ENCODE data around the gene ATP8B3.
A peak's percentile ranks its signal among the peaks of the same experiment; 100 is the strongest.

The ATP8B3 gene

GRCh38 chr19:1813192-1814182 is 1.4 kb upstream of the ATP8B3 start:
- H3K27ac ChIP-seq, result no peak overlapping the region

DNA sequence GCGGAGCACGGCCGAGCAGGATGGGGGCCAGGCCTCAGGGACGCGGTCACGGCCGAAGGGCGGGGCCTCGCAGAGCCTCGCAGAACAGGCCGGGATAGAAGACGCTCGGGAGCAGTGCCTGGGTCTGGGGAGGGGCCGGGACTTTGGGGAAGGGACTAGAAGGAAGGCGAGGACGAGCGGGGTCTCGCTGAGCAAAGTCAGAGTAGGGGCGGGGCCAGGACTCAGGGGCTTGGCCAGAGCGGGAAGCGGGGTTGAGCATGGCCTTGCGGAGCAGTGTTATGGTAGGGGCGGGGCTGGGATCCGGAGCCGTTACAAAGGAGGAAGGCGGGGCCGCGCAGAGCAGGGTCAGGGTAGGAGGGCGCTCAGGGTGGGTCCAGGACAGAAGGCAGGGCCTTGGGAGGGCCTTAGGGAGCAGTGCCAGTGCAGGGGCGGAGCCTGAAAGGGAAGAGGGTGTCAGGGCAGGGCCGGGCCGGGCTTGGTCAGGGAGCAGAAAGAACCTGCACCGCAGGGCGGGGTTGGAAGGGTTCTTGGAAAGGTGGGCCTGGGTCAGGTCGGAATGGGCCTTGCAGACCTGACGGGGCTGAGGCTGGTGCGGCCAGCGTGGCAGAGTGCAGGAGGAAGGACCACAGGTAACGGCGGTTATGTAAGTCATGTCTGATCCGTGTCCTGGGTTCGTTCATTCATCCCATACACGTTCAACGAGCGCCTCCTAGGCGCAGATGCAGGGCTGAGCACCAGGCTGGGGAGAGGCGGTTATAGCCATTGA is 533 bp upstream of the ATP8B3 start:
- no peaks in the 10 kb centered on the region for H3K27me3 ChIP-seq (replicated peaks)
- TF ChIP-seq, protein P1, sequence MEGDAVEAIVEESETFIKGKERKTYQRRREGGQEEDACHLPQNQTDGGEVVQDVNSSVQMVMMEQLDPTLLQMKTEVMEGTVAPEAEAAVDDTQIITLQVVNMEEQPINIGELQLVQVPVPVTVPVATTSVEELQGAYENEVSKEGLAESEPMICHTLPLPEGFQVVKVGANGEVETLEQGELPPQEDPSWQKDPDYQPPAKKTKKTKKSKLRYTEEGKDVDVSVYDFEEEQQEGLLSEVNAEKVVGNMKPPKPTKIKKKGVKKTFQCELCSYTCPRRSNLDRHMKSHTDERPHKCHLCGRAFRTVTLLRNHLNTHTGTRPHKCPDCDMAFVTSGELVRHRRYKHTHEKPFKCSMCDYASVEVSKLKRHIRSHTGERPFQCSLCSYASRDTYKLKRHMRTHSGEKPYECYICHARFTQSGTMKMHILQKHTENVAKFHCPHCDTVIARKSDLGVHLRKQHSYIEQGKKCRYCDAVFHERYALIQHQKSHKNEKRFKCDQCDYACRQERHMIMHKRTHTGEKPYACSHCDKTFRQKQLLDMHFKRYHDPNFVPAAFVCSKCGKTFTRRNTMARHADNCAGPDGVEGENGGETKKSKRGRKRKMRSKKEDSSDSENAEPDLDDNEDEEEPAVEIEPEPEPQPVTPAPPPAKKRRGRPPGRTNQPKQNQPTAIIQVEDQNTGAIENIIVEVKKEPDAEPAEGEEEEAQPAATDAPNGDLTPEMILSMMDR (IDR thresholded peaks at IDR 0.05; ENCODE audit: low read depth, low read length, missing control alignments), result peak; percentile 79
- H3K4me3 ChIP-seq (ENCODE audit: low read depth, low read length), result peak overlapping the region; percentile 59
- peak; percentile 79 for DNase-seq
- peaks cover 23% of the 10 kb centered on the region for H3K36me3 ChIP-seq (replicated peaks)
- in situ Hi-C loops (cut with HindIII; ENCODE audit: low pct_ligation_motif_present, low sequenced_read_pairs), result no loop called here
- H3K27ac ChIP-seq, result no peak overlapping the region

More at GRCh38 chr19:1813192-1814182, 1.4 kb upstream of the ATP8B3 start:
- Histone ChIP-seq H3K27me3 (replicated peaks) (no peaks in the 10 kb centered on the region), H3K4me3 (ENCODE audit: low read depth, low read length) (peak overlapping the region; percentile 59), H3K36me3 (replicated peaks) (peaks cover 30% of the 10 kb centered on the region)
- in situ Hi-C loops (cut with HindIII; ENCODE audit: low pct_ligation_motif_present, low sequenced_read_pairs), result no loop called here
- TF ChIP-seq, protein P1 (IDR thresholded peaks at IDR 0.05; ENCODE audit: low read depth, low read length, missing control alignments), result no peak
- no peak for DNase-seq

- in situ Hi-C loops (cut with HindIII; ENCODE audit: low pct_ligation_motif_present, low sequenced_read_pairs), result no loop called here
- H3K4me3 ChIP-seq (ENCODE audit: low read depth, low read length), result peak overlapping the region; percentile 42
- H3K27me3 ChIP-seq (replicated peaks), result no peaks in the 10 kb centered on the region
- H3K27ac ChIP-seq, result no peak overlapping the region
- DNase-seq, result peak; percentile 18
- TF ChIP-seq, protein P1 (IDR thresholded peaks at IDR 0.05; ENCODE audit: low read depth, low read length, missing control alignments), result no peak
- H3K36me3 ChIP-seq (replicated peaks), result peaks cover 14% of the 10 kb centered on the region
These were observed 593 bp downstream of the ATP8B3 start for GRCh38 chr19:1811472-1811894.

DNA sequence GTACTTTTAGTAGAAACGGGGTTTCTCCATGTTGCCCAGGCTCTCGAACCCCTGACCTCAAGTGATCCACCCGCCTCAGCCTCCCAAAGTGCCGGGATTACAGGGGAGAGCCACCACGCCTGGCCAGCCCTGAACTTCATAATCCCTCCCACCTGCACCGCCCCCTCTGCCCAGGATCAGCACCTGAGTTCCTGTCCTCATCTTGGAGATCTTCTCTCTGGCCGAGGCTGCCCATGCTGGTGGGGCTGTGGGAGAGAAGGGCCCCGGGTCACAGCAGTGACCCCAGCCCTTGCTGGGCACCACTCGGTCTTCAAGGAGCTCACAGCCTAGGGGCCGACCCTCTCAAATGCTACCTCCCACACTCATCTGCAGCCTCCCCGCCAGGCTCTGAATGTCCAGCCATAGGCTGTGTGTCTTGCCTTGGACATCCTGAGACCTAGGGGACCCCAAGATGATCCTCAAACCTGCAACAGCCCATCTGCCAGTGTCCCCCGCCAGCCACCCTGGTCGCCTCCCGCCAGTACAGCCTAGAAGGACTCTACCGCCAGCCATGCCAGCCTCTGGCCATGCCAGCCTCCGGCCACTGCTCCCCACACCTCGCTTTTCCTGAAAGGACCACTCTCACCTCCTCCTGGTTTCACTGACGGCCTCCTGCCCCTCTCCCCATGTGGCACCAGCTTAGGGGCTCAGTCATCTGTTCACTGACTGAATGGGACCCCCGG is 1.5 kb downstream of the ATP8B3 start:
- TF ChIP-seq, protein P1 (IDR thresholded peaks at IDR 0.05; ENCODE audit: low read depth, low read length, missing control alignments), result no peak
- Histone ChIP-seq H3K36me3 (replicated peaks) (peaks cover 9% of the 10 kb centered on the region), H3K4me3 (ENCODE audit: low read depth, low read length) (no peak overlapping the region), H3K27me3 (replicated peaks) (no peaks in the 10 kb centered on the region), H3K27ac (no peak overlapping the region)
- DNase-seq, result no peak
- in situ Hi-C loops (cut with HindIII; ENCODE audit: low pct_ligation_motif_present, low sequenced_read_pairs), result no loop called here

DNA sequence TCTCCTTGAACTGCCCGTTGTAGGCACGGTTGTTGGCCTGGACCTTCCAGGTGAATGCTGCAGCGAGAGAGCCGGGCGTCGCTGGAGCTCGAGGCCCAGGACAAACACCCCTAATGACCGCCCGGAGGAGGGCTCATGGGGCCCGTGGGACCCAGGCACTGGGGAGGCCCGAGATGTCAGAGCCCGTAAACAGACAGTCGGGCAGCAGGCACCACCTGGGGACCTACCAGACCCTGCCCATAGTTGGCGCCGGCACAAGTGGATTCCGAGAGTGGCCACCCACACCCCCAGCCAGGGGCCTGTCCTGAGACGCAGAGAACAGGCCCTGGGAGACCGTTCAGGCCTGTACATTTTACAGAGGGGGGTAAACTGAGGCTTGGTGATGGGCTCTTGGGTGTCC is 2.4 kb downstream of the ATP8B3 start:
- Histone ChIP-seq H3K36me3 (replicated peaks) (peaks cover 2% of the 10 kb centered on the region), H3K27me3 (replicated peaks) (no peaks in the 10 kb centered on the region), H3K27ac (no peak overlapping the region), H3K4me3 (ENCODE audit: low read depth, low read length) (no peak overlapping the region)
- TF ChIP-seq, protein P1 (IDR thresholded peaks at IDR 0.05; ENCODE audit: low read depth, low read length, missing control alignments), result no peak
- in situ Hi-C loops (cut with HindIII; ENCODE audit: low pct_ligation_motif_present, low sequenced_read_pairs), result no loop called here
- no peak for DNase-seq

Data from brain microvascular endothelial cell (primary cell).